Endometrial microvascular endothelial cells (primary cell): ENCODE data around the gene SRGAP3. TPM values are rescaled to one million over a fixed set of nuclear protein-coding genes. Genes with fewer than 3 reads are reported as not detected.

Source experiments
- in situ Hi-C: cut with HindIII; loops from 2 replicates; pipeline ENCODE4 v1.10.0; 2017; ENCODE audit warnings: low sequenced_read_pairs, low pct_unique_long_range_greater_than_20kb; ENCODE audit errors: inconsistent ontology term
- total RNA-seq: library from RNA; depleted of rRNA; stranded (reverse); fragments of >200 nt; gene quantifications from one replicate; pipeline ENCODE4 v1.2.3, GENCODE V29; 2015; ENCODE audit errors: inconsistent ontology term

The SRGAP3 gene
- total RNA-seq, 1 donor from 2014 or later: not detected

GRCh38 chr3:9190276-9190675 is 59.2 kb downstream of the SRGAP3 start:
- in situ Hi-C loops: no loop called here

GRCh38 chr3:9188583-9188982 is 60.9 kb downstream of the SRGAP3 start:
- in situ Hi-C loops: no loop called here

- in situ Hi-C loops: no loop called here
These were observed 63.7 kb downstream of the SRGAP3 start for GRCh38 chr3:9185701-9186100.

- in situ Hi-C loops: no loop called here
These were observed 64.4 kb downstream of the SRGAP3 start for GRCh38 chr3:9185046-9185445.

GRCh38 chr3:9184461-9184835 is 65.0 kb downstream of the SRGAP3 start:
- in situ Hi-C loops: no loop called here

- in situ Hi-C loops: no loop called here
These were observed 65.5 kb downstream of the SRGAP3 start for GRCh38 chr3:9183811-9184460.

GRCh38 chr3:9183011-9183410 is 66.4 kb downstream of the SRGAP3 start:
- in situ Hi-C loops: no loop called here

- in situ Hi-C loops: no loop called here
These were observed 68.7 kb downstream of the SRGAP3 start for GRCh38 chr3:9180764-9181117.

GRCh38 chr3:9179826-9180763 is 69.4 kb downstream of the SRGAP3 start:
- in situ Hi-C loops: no loop called here

GRCh38 chr3:9178697-9179096 is 70.7 kb downstream of the SRGAP3 start:
- in situ Hi-C loops: no loop called here

- in situ Hi-C loops: no loop called here
These were observed 74.0 kb downstream of the SRGAP3 start for GRCh38 chr3:9175421-9175820.

- in situ Hi-C loops: no loop called here
These were observed 76.0 kb downstream of the SRGAP3 start for GRCh38 chr3:9173445-9173844.

GRCh38 chr3:9172851-9173321 is 76.6 kb downstream of the SRGAP3 start:
- in situ Hi-C loops: no loop called here

- in situ Hi-C loops: no loop called here
These were observed 78.6 kb downstream of the SRGAP3 start for GRCh38 chr3:9170851-9171160.

GRCh38 chr3:9169956-9170850 is 79.2 kb downstream of the SRGAP3 start:
- in situ Hi-C loops: no loop called here

GRCh38 chr3:9169326-9169725 is 80.1 kb downstream of the SRGAP3 start:
- in situ Hi-C loops: no loop called here

- in situ Hi-C loops: no loop called here
These were observed 81.2 kb downstream of the SRGAP3 start for GRCh38 chr3:9168241-9168741.

GRCh38 chr3:9167222-9167621 is 82.2 kb downstream of the SRGAP3 start:
- in situ Hi-C loops: no loop called here

GRCh38 chr3:9165421-9165820 is 84.0 kb downstream of the SRGAP3 start:
- in situ Hi-C loops: no loop called here
